NCI-H146 treated with DMSO at 0.1 percent for 48 hours (cell line): ENCODE measurements around the gene ARHGEF37.

Source experiments
- DNase-seq: peaks from one replicate; lab custom pipeline; 2025; ENCODE audit not compliant: unreplicated experiment; lab: John Stamatoyannopoulos, UW

The ARHGEF37 gene

DNA sequence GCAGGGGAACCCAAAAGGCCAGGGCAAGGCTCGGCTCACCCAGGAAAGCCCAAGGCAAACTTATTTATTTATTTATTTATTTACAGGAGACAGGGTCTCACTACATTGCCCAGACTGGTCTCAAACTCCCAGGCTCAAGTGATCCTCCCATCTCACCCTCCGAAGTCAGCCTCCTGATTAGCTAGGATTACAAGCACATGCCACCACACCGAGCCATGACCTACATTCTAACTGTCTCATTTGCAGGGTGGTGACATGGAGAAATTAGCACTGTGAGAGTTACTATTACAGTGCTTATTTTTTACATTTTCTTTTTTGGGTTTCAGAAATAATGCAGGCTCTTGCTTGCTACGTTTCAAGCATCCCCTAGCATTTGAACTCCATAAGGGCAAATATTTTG is 18.1 kb downstream of the ARHGEF37 start:
- DNase-seq, result no peak

DNA sequence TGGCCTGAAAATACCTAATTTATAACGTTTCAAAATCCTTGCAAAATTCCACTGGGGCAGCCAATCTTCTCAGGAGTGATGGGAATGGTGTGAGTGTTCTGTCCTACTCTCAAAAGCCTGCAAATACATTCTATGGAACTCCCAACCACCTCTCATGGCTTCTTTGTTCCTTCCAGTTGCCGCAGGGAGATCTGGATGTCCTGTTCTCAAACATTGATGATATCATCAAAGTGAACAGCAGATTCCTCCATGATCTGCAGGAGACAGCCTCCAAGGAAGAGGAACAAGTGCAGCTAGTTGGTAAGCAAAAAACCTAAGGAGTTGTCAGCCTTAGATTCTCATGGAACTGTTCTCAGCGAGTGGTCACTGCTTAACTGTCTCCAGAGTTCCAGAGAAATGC is 19.6 kb downstream of the ARHGEF37 start:
- no peak for DNase-seq

DNA sequence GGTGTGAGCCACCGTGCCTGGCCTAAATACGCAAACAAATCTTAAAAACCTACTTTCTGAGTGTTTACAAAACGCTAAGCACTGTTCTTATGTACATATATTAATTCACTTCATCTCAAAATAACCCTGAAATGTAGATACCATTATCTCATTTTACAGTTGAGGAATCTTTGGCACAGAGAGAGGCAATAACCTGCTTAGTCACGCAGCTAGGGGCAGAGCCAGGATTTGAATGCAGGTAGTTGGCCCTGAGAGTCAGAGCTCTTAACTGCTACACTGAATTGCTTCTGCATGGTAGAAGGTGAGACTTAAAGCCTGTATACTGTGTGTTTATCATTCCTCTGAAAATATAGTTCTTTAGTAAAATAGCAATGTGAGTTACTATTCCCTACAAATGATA is 21.9 kb downstream of the ARHGEF37 start:
- no peak for DNase-seq

DNA sequence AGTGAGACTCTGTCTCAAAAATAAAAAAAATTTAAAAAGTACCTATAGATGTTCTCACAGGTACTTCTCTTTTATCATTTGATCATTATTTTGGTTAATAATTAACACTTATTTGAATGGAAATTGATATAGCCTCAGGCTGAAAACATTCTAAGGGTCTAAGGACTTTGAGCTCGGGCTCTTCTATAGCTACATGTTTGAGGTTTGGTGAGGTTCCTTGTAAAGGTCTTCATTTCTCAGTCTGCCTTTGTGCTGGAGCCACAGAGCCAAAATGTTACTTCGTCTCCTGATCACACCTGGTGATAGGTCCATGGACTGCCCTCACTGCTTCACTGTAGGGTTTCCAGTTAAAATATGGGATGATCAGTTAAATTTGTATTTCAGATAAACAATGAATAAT is 22.6 kb downstream of the ARHGEF37 start:
- DNase-seq, result no peak

DNA sequence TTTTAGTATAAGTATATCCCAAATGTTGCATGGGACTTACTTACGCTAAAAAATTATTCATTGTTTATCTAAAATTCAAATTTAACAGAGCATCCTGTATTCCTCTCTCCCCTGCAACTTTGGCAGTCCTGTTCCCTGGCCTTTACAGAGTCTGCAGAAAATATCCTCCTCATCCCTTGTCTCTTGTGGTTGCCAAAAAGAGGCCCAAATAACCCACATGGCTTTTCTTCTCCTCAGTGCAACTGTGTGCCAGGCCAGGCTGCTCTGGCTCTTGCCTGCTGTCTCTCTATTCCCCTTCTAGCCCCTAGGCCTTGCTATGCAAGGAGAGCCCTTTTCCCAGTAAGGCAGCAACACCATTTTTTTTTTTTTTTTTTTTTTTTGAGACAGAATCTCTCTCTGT is 23.0 kb downstream of the ARHGEF37 start:
- no peak for DNase-seq

DNA sequence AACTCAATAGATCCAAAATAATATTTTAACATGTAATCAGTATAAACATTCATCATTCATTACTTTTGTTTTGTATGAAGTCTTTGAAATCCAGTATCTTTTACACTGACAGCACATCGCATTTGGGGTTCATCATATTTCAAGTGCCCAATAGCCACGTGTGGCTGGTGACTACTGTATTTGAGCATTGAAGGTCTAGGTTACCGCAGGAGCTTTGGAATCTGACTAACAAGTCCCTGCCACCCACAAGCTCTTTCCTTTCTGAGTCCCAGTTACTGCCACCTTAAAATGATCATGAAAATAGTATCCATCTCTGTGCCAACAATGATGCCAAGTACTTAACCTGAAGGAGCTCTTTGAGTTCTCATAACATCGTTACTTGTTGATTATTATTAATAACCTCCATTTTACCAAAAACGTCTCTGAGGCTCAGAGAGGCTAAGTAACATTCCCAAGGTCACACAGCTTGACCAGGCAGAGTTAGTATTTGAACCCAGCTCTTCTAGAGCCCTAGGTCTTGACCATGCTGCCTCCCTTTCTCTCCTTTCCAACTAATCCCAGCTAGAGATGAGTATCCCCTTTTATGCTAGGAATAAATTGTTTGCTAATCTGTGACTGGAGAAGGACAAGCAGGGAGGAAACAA is 24.2 kb downstream of the ARHGEF37 start:
- DNase-seq, result no peak

DNA sequence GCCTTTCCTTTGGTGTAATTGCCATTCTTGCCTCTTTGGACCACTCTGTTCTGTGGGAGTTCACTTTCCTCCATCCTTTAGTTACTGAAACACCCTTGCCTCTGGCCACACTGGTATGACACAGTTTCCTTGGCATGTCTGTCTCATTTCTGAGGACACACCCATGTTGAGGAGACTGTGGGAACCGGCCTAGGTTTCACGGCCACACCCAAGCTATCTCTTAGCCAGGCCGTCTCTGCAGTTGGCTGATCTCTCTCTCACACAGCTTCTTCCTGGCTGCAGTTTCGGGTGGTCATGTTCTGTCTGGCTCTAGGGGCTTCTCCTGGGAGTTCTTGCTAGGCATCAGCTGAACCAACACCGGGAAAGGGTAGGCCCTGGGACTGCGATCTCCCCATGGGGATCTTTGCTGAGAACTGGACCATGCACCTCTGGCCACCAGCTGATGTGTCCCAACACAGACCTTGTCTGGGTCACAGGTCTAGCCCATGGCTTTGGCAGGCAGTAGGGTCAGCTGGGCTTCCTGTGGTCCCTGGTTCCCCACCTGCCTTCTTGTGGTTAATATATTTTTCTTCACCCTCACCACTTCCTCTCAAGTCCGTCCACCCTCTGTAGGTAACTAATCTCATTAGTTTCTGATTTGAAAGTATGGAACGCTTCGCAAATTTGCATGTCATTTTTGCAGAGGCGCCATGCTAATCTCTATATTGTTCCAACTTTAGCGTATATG is 24.9 kb downstream of the ARHGEF37 start:
- DNase-seq, result no peak

DNA sequence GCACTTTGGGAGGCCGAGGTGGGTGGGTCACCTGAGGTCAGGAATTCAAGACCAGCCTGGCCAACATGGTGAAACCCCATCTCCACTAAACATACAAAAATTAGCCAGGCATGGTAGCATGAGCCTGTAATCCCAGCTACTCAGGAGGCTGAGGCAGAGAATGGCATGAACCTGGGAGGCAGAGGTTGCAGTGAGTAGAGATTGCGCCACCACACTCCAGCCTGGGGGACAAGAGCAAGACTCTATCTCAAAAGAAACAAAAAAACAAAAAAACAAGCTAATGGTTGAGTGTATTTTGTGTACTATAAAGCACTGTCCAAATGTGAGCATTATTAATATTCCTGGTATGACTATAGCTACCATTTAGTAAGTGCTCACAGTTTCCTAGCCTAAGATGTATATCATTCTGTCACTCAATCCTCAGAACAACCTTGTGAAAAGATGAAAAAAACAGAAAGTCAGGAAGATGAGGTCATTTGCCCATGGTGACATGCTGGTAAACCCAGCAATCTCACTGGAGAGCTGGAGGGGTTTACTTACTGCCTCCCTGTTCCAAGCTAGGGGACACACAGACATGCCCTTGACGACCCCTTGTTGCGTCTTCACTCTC is 27.7 kb downstream of the ARHGEF37 start:
- no peak for DNase-seq

DNA sequence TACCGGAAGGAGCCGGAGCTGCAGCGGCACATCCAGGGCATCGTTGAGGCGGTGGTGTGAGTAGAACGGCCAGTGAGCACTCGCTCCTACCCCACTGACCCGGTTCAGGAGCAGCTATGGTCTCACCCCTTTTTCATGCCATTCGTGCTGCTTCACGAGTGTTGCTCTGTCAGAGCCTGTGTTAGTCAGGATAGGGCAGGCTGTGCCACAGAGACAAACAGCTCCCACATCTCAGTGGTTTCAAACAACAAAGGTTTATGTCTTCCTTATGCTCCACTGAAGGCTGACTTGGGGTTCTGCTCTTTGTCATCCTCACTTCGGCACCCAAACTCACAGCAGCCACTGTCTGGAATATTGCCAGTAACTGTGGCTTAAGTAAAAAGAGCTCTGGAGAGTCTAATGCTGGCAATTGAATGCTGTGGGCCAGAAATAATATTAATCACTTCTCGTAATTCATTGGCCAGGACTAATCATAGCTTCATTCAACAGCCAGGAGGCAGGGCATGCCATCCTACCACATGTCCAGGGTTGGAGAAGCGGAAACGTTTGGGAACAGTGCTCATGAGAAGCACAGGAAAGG is 28.4 kb downstream of the ARHGEF37 start:
- no peak for DNase-seq

DNA sequence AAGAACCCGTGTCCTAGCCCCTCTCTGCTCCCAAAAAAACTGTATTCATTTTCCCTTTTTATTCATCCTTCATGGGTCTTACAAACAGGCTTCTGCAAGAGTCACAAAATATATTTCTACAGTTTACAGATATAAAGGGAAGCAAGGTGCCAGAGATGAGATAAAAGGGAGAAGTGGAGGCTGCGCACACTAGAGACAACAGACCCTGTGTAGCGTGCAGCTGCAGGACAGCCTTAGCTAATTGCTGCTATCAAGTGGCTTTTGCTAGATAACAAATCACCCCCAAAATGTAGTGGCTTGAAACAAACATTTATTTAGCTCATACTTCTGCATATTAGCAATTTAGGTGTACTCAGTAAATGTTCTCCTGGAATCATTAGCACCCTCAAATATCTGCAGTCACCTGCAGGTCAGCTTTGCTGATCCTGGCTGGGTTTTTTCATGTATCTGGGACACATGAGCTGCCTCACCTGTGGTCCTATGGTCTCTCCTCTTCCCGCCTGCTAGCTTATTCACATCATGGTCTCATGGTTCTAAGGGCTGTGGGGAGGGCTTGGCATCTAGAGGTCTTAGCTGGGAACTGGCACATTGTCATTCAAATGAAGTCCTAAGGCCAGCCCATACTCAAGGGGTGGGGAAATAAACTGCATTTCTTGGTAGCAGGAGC is 29.4 kb downstream of the ARHGEF37 start:
- DNase-seq, result no peak

DNA sequence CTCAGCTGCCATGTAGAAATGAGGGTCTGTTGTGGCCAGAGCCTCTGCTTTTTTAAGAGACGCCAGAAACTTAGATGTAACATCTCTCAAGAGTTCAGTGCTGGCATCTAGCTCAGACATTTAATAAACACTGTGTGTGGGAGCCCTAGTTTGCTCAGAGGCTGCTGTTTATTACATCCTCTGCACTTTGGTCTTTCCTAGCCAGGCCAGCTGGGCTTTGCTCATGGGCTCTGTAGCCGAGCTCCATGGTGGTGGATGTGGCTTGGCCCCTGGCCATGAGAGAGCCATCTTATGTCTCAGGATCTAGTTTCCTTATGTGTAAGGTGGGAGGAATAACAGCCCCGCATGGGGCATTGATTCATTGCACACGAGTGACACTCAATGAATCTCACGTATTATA is 30.0 kb downstream of the ARHGEF37 start:
- DNase-seq, result no peak

DNA sequence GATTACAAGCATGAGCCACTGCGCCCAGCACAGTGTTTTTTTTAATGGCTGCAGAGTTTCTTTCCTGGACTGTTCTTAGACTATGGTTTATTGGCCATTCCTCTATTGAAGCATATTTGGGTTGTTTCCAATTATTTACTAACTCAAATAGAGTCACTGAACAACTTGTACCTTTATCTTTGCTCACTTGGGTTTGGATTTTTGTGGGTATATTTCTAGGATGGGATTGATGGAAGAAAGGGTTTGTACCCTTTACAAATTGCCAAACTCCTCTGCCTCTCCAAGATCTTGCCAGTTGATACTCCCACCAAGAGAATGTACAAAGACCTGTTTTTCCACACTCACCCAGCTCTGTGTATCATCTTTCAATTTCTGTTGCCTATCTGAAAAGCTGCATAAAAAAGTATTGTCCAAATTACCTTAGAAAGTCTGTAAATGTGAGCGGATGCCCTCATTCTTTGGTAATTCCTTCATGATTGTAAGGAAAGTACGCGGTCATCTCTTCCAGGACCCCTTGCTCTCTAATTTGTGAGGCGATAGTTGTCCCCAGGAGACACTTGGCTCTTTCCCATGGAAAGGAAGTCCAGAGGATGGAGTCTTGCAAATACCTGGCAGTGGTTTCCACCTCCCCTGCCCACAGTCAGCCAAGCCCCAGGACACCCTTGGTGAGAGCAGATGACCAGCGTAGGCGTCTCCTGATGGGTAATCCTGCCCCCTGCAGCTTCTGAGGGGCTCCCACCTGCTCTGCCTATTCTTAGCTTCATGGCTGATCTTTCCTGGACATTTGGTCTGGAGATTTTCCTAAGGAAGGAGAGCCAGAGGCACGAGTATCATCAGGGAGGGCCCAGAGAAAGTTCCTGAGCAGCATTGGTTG is 33.0 kb downstream of the ARHGEF37 start:
- DNase-seq, result no peak

DNA sequence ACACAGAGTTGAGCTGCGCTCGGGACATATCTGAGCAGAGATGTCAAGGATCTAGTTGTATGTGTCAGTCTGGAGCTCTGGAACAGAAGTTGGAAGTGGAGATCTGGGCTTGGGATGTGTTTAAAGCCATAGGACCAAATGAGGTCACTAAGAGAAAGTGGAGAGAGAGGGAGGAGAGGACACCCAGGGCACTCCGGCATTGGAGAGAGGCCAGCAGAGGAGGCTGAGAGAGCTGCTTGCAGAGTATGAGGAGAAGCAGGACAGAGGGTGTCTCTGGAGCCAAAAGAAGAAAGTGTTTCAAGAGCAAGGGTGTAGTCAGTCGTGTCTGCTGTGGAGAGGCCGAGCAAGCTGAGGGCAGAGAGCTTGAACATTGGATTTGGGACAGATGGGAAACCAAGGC is 34.7 kb downstream of the ARHGEF37 start:
- no peak for DNase-seq

DNA sequence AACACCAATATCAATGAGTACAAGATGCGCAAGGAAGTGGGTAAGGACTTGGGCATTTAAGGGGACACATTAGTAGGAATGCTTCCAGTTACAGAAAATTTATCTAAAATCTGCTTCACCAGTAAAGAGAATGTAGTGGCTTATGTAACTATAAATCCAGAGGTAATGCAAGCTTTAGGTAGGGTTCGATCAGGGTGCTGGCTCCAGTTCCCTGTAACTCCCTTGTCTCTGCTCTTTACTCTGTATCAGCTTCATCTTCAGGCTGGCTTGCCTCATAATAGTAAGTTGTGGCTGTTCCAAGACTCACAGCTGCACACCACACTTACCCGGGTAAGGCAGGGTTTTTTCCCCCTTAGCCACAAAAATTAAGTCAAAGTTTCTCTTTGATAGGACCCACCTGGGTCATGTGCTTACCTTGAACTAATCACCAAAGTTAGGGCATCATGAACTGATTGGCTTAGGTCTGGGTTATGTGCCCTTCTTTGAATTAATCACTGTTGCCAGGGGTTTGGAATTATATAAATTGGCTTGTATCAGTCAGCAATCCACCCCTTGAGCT is 35.5 kb downstream of the ARHGEF37 start:
- DNase-seq, result no peak

DNA sequence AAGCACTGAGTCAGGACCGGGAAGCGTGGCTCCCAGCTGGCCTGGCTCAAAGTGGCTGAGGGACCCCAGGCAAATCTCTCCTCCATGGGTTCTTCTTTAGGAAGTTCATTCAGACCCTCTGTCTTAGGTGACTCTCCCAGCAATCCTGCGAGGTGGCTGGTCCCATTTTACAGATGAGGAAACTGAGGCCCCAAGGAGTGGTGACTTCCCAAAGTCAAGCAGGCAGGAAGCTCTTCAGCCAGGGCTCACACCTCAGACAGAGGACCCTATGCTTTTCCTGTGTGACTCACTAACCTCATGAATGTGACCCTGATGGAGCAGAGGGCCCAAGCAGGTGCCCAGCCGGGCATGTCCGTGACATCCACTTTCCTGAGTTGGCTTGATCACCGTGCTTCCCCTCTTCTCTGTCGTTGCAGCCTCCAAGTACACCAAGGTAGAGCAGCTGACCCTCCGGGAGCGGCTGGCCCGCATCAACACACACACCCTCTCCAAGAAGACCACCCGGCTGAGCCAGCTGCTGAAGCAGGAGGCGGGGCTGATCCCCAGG is 36.5 kb downstream of the ARHGEF37 start:
- no peak for DNase-seq

DNA sequence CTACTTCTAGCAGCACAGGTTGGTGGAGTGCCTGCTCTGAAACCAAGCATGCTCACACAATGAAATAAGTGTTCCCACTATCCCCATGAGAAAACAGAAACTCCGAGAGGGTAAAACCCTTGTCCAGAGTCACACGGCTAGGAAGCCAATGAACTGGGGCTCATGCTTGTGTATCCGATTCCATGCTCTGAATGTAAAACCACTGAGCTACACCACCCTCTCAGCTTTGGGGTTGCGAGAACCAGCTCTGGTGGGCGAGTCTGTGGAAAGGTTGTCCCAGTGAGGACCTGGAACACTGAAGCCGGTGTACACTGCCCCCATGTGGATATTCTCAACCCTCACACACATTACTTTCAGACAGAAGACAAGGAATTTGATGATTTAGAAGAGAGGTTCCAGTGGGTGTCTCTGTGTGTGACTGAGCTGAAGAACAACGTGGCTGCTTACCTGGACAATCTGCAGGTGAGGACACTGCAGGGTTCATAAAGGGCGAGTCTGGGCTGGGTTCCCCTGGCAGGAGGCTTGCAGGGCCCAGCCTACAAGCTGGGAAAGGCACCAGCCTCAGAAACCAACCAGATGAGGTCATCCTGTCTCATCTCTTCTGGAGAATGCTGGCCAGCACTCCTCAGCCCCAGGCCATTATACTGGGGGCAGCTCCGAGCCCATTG is 37.4 kb downstream of the ARHGEF37 start:
- peak; percentile 23 for DNase-seq

DNA sequence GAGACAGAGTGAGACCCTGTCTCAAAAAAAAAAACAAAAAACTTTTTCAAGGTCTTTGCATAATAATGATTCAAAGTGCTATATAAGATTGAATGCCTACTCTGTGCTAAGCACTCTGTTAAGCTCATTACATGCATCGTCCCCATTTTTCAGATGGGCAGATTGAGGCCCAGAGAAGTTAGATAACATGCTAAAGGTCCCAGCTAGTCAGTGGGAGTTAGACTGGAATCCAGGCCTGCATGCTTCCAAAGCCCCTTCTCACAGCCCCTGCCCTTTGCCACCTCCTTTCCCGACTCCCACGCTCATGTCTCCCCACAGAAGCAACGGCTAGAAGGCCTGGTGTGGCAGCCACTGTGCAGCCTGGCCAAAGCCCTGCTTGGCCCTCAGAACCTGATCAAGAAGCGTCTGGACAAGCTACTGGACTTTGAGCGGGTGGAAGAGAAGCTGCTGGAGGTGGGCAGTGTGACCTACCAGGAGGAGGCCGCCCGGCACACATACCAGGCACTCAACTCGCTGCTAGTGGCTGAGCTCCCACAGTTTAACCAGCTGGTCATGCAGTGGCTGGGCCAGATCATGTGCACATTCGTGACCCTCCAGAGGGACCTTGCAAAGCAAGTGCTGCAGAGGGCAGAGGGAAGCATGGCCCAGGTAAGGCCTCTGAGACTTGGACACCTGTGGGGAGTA is 40.3 kb downstream of the ARHGEF37 start:
- DNase-seq, result no peak

DNA sequence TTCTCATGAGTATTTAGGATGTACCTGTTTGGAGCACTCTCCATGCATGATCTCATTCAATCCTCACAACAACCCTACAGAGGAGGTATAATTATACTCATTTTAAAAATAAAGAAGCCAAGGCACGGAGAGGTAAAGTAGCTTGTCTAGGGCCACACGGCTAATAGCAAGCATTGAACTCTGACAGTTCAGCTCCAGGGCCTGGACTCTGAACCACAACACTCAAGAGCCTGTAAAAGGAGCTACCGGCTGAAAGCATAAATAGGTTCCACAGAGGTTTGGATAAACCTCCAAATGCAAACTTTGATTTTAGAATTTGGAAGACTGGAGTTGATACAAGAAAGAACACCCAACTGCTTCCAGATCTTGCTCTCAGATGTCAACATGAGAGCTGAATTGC is 41.2 kb downstream of the ARHGEF37 start:
- DNase-seq, result no peak

DNA sequence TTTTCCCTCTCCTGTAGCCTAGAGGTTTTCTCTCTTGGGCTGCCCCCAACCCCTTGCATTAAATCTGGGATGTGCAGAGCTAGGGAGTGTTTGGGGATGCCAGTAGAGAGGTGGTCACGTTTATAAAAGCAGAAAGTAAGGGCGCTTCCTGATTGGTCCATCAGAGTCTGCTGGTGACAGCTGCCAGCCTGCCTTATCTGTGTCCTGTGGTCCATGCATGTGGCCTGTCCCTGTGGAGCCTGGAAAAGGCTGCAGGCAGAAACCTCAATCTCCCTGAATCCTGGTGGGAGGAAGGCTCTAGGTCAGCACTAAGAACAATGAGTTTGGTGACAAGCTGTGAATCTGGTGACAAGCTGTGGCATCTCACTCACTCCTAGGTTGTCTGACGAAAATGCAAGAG is 42.2 kb downstream of the ARHGEF37 start:
- DNase-seq, result no peak
